Kasumi-1 (cell line): ENCODE results near the gene OLA1.

Source experiments
- DNase-seq, 2 experiments: peaks; one replicate each; lab custom pipeline; 2025; lab: John Stamatoyannopoulos, UW

Gene OLA1

GRCh38 chr2:174180165-174180724, 68.1 kb downstream of the OLA1 start:
- peak in 1 of 2 experiments; percentile 46 for DNase-seq

- no peak for DNase-seq
Measured at GRCh38 chr2:174177316-174177890, 70.9 kb downstream of the OLA1 start.

DNA sequence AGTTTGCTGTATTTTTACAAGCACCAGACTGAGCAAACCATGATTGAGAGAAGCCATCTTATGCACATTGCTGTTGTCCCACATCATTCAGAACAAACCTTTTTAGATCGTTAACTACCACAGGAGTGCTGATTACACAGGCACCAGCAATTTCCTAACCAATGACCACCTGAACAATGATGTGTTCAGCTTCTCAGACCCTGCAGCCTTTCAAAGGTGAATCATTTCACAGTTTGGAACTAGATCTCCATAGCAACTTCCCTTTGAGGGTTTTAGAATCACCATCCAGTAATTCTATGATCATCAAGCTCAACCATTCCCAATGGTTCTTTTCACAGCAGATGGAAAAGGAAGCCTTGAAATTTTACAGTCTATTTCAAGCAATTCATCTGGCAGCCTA, 71.4 kb downstream of the OLA1 start:
- no peak for DNase-seq

DNA sequence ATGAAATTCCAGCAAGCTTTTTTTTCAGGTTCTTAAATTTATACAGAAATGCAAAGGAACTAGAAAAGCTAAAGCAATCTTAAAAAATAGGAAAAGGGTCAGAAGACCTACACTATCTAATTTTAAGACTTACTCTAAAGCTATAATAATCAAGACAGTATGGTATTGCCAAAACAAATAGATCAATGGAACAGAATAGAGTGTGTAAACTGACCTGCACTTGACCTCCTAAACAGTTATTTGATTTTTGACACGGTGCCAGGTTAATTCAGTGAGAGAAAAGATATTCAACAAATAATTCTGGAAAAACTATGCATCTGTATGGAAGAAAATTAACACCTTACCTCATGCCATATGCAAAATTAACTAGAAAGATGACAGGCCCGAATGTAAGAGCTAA, 73.6 kb downstream of the OLA1 start:
- DNase-seq, result no peak

DNA sequence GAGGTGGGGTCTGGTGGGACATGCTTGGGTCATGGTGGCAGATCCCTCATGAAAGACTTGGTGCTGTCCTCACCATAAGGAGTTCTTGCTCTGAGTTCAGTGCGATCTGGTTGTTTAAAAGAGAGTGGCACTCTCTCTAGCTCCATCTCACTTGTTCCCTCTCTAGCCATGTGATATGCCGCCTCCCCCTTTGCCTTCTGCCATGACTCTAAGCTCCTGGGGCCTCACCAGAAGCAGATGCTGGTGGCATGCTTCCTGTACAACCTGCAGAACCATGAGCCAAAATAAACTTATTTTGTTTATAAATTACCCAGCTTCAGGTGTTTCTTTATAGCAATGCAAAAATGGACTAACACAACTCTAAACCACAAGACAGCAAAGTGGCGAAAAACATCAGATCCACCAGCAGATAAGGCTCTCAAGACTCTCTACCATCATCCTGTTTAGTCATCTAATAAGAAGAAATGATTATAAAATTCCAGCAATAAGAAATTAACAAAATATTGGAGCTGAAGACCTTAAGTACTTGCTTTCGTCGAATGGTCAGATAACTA, 75.5 kb downstream of the OLA1 start:
- no peak for DNase-seq

DNA sequence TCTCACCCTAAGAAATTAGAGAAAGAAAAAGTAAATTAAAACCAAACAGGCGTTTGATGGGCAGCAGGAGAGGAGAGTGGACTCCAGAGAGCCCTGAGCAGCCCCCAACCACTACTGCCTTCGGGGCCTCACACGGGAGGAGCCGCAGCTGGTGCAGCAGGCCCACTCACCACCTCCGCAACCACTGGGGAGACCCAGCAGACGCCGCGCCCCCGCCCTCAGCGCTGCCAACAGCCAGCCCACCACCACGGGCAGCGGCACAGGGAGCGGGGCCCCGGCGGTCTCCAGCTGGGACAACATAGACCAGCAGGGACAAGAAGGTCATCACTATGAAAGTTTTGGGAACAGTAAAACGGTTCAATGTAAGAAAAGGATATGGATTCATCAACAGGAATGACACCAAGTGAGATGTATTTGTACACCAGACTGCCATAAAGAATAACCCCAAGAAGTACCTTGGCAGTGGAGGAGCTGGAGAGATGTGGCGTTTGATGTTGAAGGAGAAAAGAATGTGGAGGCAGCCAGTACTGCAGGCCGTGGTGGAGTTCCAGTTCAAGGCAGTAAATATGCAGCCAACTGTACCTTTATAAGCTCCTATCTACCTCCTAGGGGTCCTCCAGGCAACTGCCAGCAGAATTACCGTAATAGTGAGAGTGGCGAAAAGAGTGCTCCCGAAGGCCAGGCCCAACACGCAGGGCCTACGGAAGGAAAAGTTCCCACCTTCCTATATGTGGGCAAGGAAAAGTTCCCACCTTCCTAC, 76.5 kb downstream of the OLA1 start:
- DNase-seq, result no peak

DNA sequence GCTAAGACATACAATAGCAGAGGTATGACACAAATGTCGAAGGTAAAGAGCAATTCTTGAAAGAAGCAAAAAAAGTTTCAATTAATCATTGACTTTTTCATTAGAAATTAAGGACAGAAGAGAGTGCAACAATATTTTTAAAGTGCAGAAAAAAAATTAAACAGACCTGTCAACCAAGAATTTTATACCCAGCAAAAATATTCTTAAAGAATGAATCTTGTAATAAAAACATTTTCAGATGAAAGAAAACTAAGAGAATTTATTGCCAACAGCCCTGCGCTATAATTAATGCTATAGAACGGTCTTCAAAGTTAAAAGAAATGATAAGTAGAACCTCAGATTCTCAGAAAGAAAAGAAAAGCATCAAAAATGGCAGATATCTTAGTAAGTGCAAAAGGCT, 79.0 kb downstream of the OLA1 start:
- no peak for DNase-seq

GRCh38 chr2:174166261-174166660, 82.1 kb downstream of the OLA1 start:
- no peak for DNase-seq

GRCh38 chr2:174161490-174161889, 86.8 kb downstream of the OLA1 start:
- no peak for DNase-seq

DNA sequence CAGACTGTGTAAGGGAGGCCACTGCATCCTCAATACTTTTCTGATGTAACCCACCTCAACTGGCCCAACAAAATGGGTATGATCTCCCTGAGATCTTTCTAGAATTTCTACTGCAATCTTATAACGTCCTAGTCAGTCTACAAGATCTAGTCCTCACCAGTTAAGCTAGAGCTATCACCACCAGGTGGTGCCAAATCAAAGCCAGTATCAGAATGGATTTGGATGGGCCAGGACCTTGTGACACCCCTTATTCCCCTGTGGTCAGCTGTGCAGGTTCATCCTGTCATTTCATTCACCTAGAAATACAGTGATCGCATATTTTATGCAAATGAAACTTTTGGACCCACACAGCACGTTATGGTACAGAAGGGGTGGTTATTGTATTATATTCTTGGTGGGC, 90.3 kb downstream of the OLA1 start:
- peak; percentile 57 to 74 for DNase-seq

- no peak for DNase-seq
Measured at GRCh38 chr2:174157053-174157452, 91.3 kb downstream of the OLA1 start.

GRCh38 chr2:174153757-174154680, 94.3 kb downstream of the OLA1 start:
- DNase-seq, result peak; percentile 37 to 38

DNA sequence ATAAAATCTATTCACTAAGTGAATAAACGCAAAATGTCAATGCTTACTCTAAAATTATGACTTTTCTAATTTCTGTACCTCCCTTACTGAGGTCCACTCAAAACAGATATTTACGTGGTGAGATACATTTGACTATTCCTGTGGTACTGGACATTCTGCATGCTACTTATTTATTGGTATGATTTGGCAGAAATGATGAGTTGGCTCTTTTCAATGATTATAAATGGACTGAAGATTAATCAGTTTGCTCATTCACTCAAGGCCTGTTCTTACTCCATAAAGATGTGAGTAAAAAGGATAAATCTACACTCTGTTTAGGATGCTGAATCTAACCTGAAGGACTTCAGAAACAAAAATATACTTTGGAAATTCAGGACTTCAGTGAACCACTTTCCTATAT, 98.8 kb downstream of the OLA1 start:
- DNase-seq, result no peak

GRCh38 chr2:174148833-174149232, 99.5 kb downstream of the OLA1 start:
- no peak for DNase-seq

DNA sequence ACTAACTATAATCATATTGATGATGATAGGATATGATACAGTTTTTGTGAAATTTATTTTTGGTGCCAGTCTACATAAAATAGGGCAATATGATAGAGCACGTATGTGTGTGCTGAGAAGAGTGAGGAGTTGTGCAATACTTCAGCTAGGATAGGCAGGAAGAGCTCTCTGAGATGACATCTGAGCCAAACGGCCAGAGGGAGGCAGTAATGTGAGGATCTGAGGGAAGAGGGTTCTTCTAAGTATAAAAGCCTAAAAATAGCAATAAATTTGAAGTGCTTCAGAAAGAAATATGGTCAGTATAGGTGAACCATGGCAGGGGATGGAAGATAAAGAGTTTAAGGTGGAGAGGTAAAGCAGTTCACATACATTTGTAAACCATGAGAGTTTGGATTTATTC, 102.5 kb downstream of the OLA1 start:
- peak; percentile 55 to 59 for DNase-seq

GRCh38 chr2:174142290-174142689, 106.0 kb downstream of the OLA1 start:
- DNase-seq, result no peak

- peak in 1 of 2 experiments; percentile 20 for DNase-seq
Measured at GRCh38 chr2:174138161-174138560, 110.2 kb downstream of the OLA1 start.

DNA sequence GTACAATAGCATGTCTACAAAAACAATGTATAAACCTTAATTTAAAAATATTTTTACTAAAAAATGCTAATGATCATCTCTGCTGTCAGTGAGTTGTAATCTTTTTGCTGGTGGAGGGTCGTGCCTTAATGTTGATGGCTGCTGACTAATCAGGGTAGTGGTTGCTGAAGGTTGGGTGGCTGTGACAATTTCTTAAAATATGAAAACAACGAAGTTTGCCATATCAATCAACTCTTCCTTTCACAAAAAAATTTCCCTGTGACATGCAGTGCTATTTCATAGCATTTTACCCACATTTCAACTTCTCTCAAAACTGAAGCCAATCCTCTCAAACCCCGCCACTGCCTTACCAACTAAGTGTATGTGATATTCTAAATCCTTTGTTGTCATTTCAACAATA, 112.4 kb downstream of the OLA1 start:
- DNase-seq, result no peak

DNA sequence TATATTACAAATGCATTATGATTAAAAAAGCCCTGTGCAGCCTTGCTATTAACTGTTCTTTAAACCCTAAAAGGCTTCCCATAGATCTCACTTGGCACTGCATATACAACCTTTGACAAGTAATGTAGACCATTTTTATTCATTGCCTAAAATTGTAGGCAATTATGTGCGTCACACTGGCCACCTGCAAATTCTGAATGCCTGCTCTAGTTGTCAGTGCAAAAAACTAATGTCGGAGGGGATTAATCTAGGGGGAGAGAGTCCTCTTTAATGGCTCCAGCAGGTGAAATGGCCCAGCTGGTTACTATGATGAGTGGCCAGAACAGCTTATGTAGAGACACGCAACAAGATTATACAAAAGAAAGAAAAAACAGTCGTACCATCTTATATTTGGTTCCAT, 123.2 kb downstream of the OLA1 start:
- DNase-seq, result no peak

DNA sequence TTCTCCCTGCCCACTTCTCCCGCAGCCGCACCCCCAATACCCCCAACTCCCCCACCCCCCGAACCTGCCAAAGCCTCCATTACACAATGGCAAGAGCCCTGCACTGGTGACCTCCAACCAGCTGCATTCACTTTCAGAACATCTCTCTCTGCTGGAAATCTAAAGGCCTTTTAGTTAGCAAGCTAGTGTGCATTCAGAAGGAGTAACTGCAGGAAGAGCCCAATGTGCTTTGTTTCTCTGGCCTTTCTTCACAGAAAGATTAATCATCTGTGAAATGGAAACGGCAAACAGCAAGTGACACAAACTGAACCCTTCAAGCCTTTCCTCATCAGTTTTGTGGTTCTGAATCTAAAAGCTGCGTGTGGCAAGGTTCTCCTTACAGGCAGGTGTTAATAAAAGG, 124.2 kb downstream of the OLA1 start:
- DNase-seq, result no peak

GRCh38 chr2:174122185-174122584, 126.1 kb downstream of the OLA1 start:
- no peak for DNase-seq

- DNase-seq, result no peak
Measured at GRCh38 chr2:174121612-174122011, 126.7 kb downstream of the OLA1 start.
